ENCODE measurements around the gene APRT.

- no peak for TF ChIP-seq YY1 (IDR thresholded peaks at IDR 0.05; ENCODE audit: low read depth)
- TF ChIP-seq TAF1 (IDR thresholded peaks at IDR 0.05; ENCODE audit: low read depth), result no peak
- TF ChIP-seq, protein P1, sequence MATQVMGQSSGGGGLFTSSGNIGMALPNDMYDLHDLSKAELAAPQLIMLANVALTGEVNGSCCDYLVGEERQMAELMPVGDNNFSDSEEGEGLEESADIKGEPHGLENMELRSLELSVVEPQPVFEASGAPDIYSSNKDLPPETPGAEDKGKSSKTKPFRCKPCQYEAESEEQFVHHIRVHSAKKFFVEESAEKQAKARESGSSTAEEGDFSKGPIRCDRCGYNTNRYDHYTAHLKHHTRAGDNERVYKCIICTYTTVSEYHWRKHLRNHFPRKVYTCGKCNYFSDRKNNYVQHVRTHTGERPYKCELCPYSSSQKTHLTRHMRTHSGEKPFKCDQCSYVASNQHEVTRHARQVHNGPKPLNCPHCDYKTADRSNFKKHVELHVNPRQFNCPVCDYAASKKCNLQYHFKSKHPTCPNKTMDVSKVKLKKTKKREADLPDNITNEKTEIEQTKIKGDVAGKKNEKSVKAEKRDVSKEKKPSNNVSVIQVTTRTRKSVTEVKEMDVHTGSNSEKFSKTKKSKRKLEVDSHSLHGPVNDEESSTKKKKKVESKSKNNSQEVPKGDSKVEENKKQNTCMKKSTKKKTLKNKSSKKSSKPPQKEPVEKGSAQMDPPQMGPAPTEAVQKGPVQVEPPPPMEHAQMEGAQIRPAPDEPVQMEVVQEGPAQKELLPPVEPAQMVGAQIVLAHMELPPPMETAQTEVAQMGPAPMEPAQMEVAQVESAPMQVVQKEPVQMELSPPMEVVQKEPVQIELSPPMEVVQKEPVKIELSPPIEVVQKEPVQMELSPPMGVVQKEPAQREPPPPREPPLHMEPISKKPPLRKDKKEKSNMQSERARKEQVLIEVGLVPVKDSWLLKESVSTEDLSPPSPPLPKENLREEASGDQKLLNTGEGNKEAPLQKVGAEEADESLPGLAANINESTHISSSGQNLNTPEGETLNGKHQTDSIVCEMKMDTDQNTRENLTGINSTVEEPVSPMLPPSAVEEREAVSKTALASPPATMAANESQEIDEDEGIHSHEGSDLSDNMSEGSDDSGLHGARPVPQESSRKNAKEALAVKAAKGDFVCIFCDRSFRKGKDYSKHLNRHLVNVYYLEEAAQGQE (IDR thresholded peaks at IDR 0.05; ENCODE audit: low read depth), result no peak
- no peak for TF ChIP-seq NFIC (IDR thresholded peaks at IDR 0.05)
- no peak for TF ChIP-seq CEBPB (IDR thresholded peaks at IDR 0.05)
- TF ChIP-seq, protein P2, sequence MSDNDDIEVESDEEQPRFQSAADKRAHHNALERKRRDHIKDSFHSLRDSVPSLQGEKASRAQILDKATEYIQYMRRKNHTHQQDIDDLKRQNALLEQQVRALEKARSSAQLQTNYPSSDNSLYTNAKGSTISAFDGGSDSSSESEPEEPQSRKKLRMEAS (IDR thresholded peaks at IDR 0.05), result no peak
- no peak for TF ChIP-seq TCF12 (IDR thresholded peaks at IDR 0.05; ENCODE audit: low read depth)
- TF ChIP-seq USF1 (IDR thresholded peaks at IDR 0.05), result no peak
- no peak for TF ChIP-seq RAD21 (IDR thresholded peaks at IDR 0.05; ENCODE audit: low read depth)
Observed at GRCh38 chr16:88820385-88821025, 8.8 kb upstream of the APRT start.

Data from Ishikawa (cell line).